ENCODE measurements around the gene DUSP7. TPM values are rescaled to one million over a fixed set of nuclear protein-coding genes. Genes with fewer than 3 reads are reported as not detected.

DUSP7 gene
- total RNA-seq, 1 donor from 2014 or later = 32.5 TPM

DNA sequence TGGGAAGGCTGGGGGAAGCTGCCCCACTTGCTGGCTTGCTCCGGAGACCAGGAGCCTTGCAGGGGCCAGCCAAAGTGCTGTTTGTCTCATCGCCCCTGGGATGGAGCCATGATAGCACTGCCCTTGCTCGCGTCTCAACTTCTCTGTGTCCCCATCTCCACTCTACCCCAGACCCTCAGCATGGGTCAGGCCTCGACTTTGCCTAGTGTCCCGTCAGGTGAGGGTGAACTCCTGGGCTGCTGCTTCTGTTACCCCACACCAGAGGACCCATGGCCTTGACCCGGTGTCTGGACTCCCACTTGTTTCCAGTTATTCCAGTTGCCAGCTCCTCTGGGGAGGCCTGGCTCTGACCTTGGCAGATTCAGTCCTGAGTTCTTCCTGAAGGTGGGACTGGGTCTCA, 36.5 kb upstream of the DUSP7 start:
- H3K27ac Mint-ChIP-seq (ENCODE audit: unreplicated experiment) = peak overlapping the region; percentile 36
- no peaks in the 10 kb centered on the region for H3K36me3 Mint-ChIP-seq (ENCODE audit: low read depth)
- DNase-seq (ENCODE audit: low spot score) = peak; percentile 68
- TF ChIP-seq CTCF (IDR thresholded peaks at IDR 0.05) = no peak
- no peaks in the 10 kb centered on the region for H3K27me3 Mint-ChIP-seq (ENCODE audit: low read depth)
- H3K9me3 Mint-ChIP-seq (ENCODE audit: low read depth) = no peaks in the 10 kb centered on the region
- H3K4me3 Mint-ChIP-seq (ENCODE audit: unreplicated experiment) = no peak overlapping the region
- peaks cover 57% of the 10 kb centered on the region for H3K4me1 Mint-ChIP-seq (ENCODE audit: low read depth)

DNA sequence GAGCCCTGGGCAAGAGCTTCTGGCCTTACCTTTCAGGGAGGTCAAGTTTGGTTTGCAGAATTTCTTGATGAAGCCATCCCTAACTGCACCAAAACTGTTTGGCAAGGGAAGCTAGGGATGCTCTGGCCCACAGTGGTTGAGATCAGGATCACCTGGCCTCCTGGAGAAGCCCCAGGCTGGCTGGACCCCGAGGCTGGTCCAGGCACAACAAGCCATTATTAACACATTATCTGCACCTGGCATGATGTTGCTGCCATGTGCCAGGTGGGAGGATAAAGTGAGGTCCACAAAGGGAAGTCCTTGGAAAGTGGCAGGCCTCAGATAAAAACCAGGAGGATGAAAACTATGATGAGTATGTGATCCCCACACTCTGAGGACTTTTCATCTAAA, 35.9 kb upstream of the DUSP7 start:
- H3K4me3 Mint-ChIP-seq (ENCODE audit: unreplicated experiment) = no peak overlapping the region
- H3K4me1 Mint-ChIP-seq (ENCODE audit: low read depth) = peaks cover 59% of the 10 kb centered on the region
- H3K9me3 Mint-ChIP-seq (ENCODE audit: low read depth) = no peaks in the 10 kb centered on the region
- no peak overlapping the region for H3K27ac Mint-ChIP-seq (ENCODE audit: unreplicated experiment)
- peak; percentile 30 for DNase-seq (ENCODE audit: low spot score)
- no peak for TF ChIP-seq CTCF (IDR thresholded peaks at IDR 0.05)
- H3K27me3 Mint-ChIP-seq (ENCODE audit: low read depth) = no peaks in the 10 kb centered on the region
- no peaks in the 10 kb centered on the region for H3K36me3 Mint-ChIP-seq (ENCODE audit: low read depth)

GRCh38 chr3:52091586-52092270, 35.4 kb upstream of the DUSP7 start:
- H3K4me1 Mint-ChIP-seq (ENCODE audit: low read depth) = peaks cover 64% of the 10 kb centered on the region
- peak; percentile 34 for DNase-seq (ENCODE audit: low spot score)
- no peak for TF ChIP-seq CTCF (IDR thresholded peaks at IDR 0.05)

DNA sequence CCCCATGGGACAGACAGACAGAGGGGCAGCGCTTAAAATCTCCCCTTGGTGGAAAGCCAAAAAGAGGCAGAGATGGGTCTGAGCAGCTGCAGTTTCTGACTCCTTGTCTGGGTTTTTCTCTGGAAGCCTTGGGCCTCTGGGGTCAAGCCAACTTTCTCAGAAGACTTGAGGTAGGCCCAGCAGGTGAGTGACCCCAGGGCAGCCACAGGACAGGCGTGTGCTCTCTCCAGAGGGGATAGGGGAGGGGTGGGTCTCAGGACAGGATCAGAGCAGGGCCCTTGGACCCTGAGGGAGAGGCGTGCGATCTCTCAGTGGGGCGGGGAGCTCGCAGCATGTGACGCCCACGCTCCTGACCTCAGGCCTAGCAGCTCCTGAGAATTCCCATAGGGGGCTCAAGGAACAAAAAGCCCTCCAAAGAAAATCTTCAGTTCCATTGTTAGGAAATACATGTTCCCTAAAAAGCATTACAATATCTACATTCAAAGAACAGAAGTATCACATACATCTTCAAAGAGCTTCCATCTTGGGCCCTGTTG, 34.6 kb upstream of the DUSP7 start:
- Mint-ChIP-seq H3K36me3 (ENCODE audit: low read depth) (no peaks in the 10 kb centered on the region), H3K27ac (ENCODE audit: unreplicated experiment) (peak overlapping the region; percentile 93), H3K9me3 (ENCODE audit: low read depth) (no peaks in the 10 kb centered on the region), H3K4me1 (ENCODE audit: low read depth) (peaks cover 65% of the 10 kb centered on the region), H3K27me3 (ENCODE audit: low read depth) (no peaks in the 10 kb centered on the region), H3K4me3 (ENCODE audit: unreplicated experiment) (no peak overlapping the region)
- peak; percentile 22 for TF ChIP-seq CTCF (IDR thresholded peaks at IDR 0.05)
- DNase-seq (ENCODE audit: low spot score) = peak; percentile 56

More at GRCh38 chr3:52091586-52092270, 35.4 kb upstream of the DUSP7 start:
- H3K9me3 Mint-ChIP-seq (ENCODE audit: low read depth) = no peaks in the 10 kb centered on the region
- H3K36me3 Mint-ChIP-seq (ENCODE audit: low read depth) = no peaks in the 10 kb centered on the region
- peak overlapping the region; percentile 93 for H3K27ac Mint-ChIP-seq (ENCODE audit: unreplicated experiment)
- no peaks in the 10 kb centered on the region for H3K27me3 Mint-ChIP-seq (ENCODE audit: low read depth)
- no peak overlapping the region for H3K4me3 Mint-ChIP-seq (ENCODE audit: unreplicated experiment)

GRCh38 chr3:52090131-52090932, 34.0 kb upstream of the DUSP7 start:
- Mint-ChIP-seq H3K9me3 (ENCODE audit: low read depth) (no peaks in the 10 kb centered on the region), H3K27ac (ENCODE audit: unreplicated experiment) (peak overlapping the region; percentile 93), H3K36me3 (ENCODE audit: low read depth) (no peaks in the 10 kb centered on the region), H3K27me3 (ENCODE audit: low read depth) (no peaks in the 10 kb centered on the region), H3K4me3 (ENCODE audit: unreplicated experiment) (no peak overlapping the region), H3K4me1 (ENCODE audit: low read depth) (peaks cover 65% of the 10 kb centered on the region)
- peak; percentile 53 for DNase-seq (ENCODE audit: low spot score)
- TF ChIP-seq CTCF (IDR thresholded peaks at IDR 0.05) = no peak

Measured in chondrocyte (in vitro differentiated cells).